CD4-positive, alpha-beta T cell treated with Interleukin-4 for 4 hours (primary cell): ENCODE results near the gene ITGAD.

Source experiments
- DNase-seq: peaks from one replicate; pipeline ENCODE4 v3.0.0-alpha.2; 2020

ITGAD gene

DNA sequence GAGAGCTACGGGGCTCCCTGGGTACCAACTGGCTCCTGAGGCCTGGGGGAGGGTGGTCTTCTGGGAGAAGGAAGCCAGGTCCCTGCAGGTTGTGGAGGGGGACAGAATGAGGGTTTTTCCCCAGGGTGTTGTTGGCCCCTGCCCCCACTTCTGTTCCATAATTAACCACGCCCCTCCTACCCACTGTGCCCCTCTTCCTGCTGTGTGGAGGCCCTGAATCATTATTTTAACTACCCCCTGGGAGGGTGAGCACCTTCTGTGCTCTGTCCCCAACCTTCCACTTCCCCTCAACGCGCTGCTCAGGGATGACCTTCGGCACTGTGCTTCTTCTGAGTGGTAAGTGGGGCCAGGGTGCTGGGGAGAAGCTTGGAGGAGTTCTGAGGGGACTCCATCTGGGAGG, at the start of gene ITGAD:
TSS of gene ITGAD (plus strand) at position 280 of the 400 bp plus-strand sequence. CDS start at position 306, 26 bp downstream.
- no peak for DNase-seq

GRCh38 chr16:31344712-31345111, 48.4 kb upstream of the ITGAD start:
- DNase-seq = no peak

DNA sequence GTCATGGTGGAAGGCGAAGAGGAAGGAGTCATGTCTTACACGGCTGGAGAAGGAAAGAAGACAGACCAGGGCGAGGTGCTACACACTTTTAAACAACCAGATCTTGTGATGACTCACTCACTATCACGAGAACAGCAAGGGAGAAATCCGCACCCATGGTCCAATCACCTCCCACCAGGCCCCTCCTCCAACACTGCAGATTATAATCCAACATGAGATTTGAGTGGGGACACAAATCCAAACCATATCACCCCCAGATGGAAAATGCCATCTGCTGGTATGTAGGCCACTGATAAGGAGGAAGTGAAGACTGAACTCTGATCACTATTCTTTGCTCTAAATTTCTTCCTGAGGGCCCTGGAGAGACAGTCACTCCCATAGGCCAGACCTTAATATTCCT, 45.7 kb upstream of the ITGAD start:
- DNase-seq = no peak

- DNase-seq = no peak
These were observed 44.6 kb upstream of the ITGAD start for GRCh38 chr16:31348579-31348978.

DNA sequence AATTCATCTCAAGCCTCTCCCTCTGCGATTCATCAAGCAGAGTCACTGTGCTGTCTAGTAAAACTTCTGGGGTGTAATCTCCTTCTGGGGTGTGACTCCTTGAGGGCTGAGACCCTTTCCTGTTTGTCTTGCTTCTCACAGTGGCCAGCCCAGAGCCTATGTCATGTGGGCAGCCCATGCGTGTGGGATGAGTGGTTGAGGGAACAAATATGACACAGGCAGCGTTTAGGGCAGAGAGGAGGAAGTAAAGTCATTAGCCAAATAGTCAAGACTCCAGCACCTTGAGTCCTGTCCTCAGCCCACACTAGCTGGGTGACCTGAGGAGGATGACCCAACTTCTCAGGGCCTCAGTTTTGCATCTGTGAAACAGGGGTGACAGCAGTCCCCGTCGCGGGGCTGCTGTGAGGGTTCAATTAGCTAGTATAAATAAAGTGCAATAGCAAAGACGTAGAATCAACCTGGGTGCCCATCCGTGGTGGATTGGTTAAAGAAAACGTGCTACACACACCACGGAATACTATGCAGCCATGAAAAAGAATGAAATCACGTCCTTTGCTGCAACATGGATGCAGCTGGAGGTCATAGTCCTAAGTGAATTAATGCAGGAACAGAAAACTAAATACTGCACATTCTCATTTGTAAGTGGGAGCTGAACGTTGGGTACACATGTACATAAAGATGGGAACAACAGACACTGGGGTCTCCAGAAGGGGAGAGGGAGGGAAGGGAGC, 42.7 kb upstream of the ITGAD start:
- DNase-seq = peak; percentile 24

- DNase-seq = no peak
These were observed 41.7 kb upstream of the ITGAD start for GRCh38 chr16:31351246-31351941.

GRCh38 chr16:31351942-31352325, 41.2 kb upstream of the ITGAD start:
- peak; percentile 33 for DNase-seq

GRCh38 chr16:31352376-31353115, 40.6 kb upstream of the ITGAD start:
- no peak for DNase-seq

- DNase-seq = peak; percentile 59
These were observed 38.5 kb upstream of the ITGAD start, which contains the start of gene ITGAX for GRCh38 chr16:31354394-31355291. TSS of gene ITGAX (plus strand) at chr16:31355176. CDS start at chr16:31355255, 79 bp downstream.

DNA sequence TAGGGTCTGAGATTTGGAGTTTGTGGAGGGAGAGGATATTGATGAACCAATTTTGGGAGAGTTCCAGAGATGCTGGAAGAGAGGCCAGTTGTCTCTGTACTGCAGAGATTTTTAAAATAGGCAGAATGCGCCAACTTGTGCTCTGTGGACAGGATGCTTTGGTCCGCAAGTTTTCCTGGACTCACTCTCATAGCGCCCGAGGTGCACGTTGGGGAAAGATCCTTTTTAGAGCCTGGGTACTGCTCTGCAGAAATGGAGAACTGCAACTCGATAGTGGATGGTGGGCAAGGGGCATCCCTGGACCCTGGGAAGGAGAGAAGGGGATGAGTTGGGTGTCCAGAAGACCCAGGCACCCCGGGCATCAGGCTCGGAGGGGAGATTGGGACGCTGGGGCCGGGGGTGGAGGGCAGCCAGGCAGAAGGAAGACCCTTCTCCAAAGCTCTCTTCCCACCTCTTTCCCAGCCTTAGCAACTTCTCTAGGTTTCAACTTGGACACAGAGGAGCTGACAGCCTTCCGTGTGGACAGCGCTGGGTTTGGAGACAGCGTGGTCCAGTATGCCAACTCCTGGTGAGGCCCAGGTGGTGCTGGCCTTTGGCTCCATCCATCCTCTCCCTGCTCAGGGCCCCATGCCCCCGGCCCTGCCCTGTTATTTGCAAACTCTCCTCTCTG, 37.6 kb upstream of the ITGAD start:
- no peak for DNase-seq

- DNase-seq = no peak
These were observed 36.4 kb upstream of the ITGAD start for GRCh38 chr16:31356566-31357323.

GRCh38 chr16:31357324-31358109, 35.6 kb upstream of the ITGAD start:
- DNase-seq = no peak

- no peak for DNase-seq
These were observed 32.9 kb upstream of the ITGAD start for GRCh38 chr16:31360251-31360650.

GRCh38 chr16:31361201-31362110, 31.7 kb upstream of the ITGAD start:
- no peak for DNase-seq

- no peak for DNase-seq
These were observed 30.4 kb upstream of the ITGAD start for GRCh38 chr16:31362476-31363405.

DNA sequence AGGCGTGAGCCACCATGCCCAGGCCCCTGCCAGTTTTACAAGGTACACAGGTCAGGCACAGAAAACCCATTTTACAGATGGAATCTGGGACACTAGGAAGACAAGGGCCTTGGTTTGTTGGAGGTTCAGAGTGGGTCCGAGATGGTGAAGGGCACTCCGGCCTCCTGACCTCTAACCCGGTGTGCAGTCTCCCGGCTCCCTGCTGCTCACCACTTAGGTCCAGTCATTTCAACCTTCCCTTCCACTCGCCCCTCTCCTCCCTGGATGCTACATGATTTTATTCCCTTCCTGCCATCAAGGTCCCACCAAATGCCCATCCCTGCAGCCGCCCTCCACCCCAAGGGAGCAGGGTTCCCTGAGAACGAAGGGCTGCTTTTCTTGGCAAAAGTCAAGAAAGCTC, 29.4 kb upstream of the ITGAD start:
- no peak for DNase-seq

DNA sequence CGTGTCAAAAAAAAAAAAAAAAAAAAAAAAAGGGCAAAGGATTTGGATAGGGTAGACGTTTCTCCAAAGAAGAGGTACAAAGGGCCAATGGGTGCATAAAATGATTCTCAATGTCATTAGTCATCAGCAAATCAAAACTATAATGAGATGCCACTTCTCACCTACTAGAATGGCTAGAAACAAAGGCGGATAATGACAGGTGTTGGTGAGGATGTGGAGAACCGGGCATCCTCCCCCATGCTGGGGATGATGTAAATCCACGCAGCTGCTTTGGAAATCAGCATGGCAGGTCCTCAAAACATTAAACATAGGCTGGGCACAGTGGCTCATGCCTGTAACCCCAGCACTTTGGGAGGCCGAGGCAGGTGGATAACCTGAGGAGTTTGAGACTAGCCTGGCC, 28.7 kb upstream of the ITGAD start:
- no peak for DNase-seq
